HUES6 (cell line): Measurements from ENCODE around the gene BIRC7.

Source experiments
- H3K27ac ChIP-seq: 2 replicates; pipeline ENCODE4 v1.7.0; 2013; ENCODE audit warnings: low read depth, mild to moderate bottlenecking, low read length, inconsistent platforms
- H3K27me3 ChIP-seq: 2 replicates; pipeline ENCODE4 v1.6.1; 2013; ENCODE audit warnings: low read length; ENCODE audit not compliant: control insufficient read depth, insufficient read depth
- H3K36me3 ChIP-seq: 2 replicates; pipeline ENCODE4 v1.6.1; 2013; ENCODE audit warnings: low read length; ENCODE audit not compliant: control insufficient read depth, insufficient read depth
- H3K4me1 ChIP-seq: 2 replicates; pipeline ENCODE4 v1.6.1; 2013; ENCODE audit warnings: low read length; ENCODE audit not compliant: control insufficient read depth, insufficient read depth
- H3K4me3 ChIP-seq: 2 replicates; pipeline ENCODE4 v1.5.1; 2013; ENCODE audit warnings: low read depth, low read length
- H3K9ac ChIP-seq: one replicate; pipeline ENCODE4 v1.6.1; 2013; ENCODE audit warnings: mild to moderate bottlenecking, low read length
- H3K9me3 ChIP-seq: 2 replicates; pipeline ENCODE4 v1.6.1; 2013; ENCODE audit warnings: low read depth, low read length; ENCODE audit not compliant: control insufficient read depth, insufficient read depth

The BIRC7 gene

GRCh38 chr20:63276956-63277355 is 41.3 kb downstream of the BIRC7 start:
- H3K27ac ChIP-seq = no peak overlapping the region
- no peaks in the 10 kb centered on the region for H3K27me3 ChIP-seq
- no peaks in the 10 kb centered on the region for H3K9me3 ChIP-seq
- H3K36me3 ChIP-seq = peaks cover 69% of the 10 kb centered on the region
- H3K9ac ChIP-seq = no peak overlapping the region
- H3K4me3 ChIP-seq = no peak overlapping the region
- 0 out of 2 replicates have a peak, but pooled peaks cover 9% of the 10 kb centered on the region for H3K4me1 ChIP-seq

GRCh38 chr20:63277466-63278272 is 42.0 kb downstream of the BIRC7 start:
- Histone ChIP-seq H3K9ac (no peak overlapping the region), H3K27me3 (no peaks in the 10 kb centered on the region)

GRCh38 chr20:63278661-63279060 is 43.0 kb downstream of the BIRC7 start:
- H3K36me3 ChIP-seq = peaks cover 86% of the 10 kb centered on the region
- H3K27ac ChIP-seq = no peak overlapping the region
- H3K27me3 ChIP-seq = no peaks in the 10 kb centered on the region
- 0 out of 2 replicates have a peak, but pooled peaks cover 6% of the 10 kb centered on the region for H3K4me1 ChIP-seq
- no peaks in the 10 kb centered on the region for H3K9me3 ChIP-seq
- H3K9ac ChIP-seq = no peak overlapping the region
- H3K4me3 ChIP-seq = no peak overlapping the region

More at GRCh38 chr20:63277466-63278272, 42.0 kb downstream of the BIRC7 start:
- no peaks in the 10 kb centered on the region for H3K9me3 ChIP-seq
- H3K4me1 ChIP-seq = 0 out of 2 replicates have a peak, but pooled peaks cover 9% of the 10 kb centered on the region
- no peak overlapping the region for H3K4me3 ChIP-seq
- H3K27ac ChIP-seq = no peak overlapping the region
- peaks cover 76% of the 10 kb centered on the region for H3K36me3 ChIP-seq

- Histone ChIP-seq H3K9me3 (no peaks in the 10 kb centered on the region), H3K36me3 (peaks cover 99% of the 10 kb centered on the region), H3K27me3 (no peaks in the 10 kb centered on the region), H3K27ac (no peak overlapping the region), H3K4me3 (no peak overlapping the region), H3K4me1 (no peaks in the 10 kb centered on the region), H3K9ac (no peak overlapping the region)
Measured at GRCh38 chr20:63279931-63280330, 44.2 kb downstream of the BIRC7 start.

GRCh38 chr20:63280371-63280770 is 44.7 kb downstream of the BIRC7 start:
- Histone ChIP-seq H3K9ac (no peak overlapping the region), H3K27me3 (no peaks in the 10 kb centered on the region), H3K27ac (no peak overlapping the region), H3K4me1 (no peaks in the 10 kb centered on the region), H3K36me3 (peaks cover 99% of the 10 kb centered on the region), H3K4me3 (no peak overlapping the region), H3K9me3 (no peaks in the 10 kb centered on the region)

GRCh38 chr20:63280929-63281545 is 45.3 kb downstream of the BIRC7 start:
- Histone ChIP-seq H3K9ac (no peak overlapping the region), H3K4me3 (no peak overlapping the region), H3K36me3 (peaks cover 99% of the 10 kb centered on the region), H3K27ac (no peak overlapping the region), H3K9me3 (no peaks in the 10 kb centered on the region), H3K4me1 (no peaks in the 10 kb centered on the region), H3K27me3 (no peaks in the 10 kb centered on the region)

GRCh38 chr20:63281742-63282665 is 46.3 kb downstream of the BIRC7 start:
- Histone ChIP-seq H3K36me3 (peaks cover 96% of the 10 kb centered on the region), H3K4me1 (no peaks in the 10 kb centered on the region), H3K27ac (no peak overlapping the region)

GRCh38 chr20:63282946-63283345 is 47.2 kb downstream of the BIRC7 start:
- Histone ChIP-seq H3K4me1 (no peaks in the 10 kb centered on the region), H3K9ac (peak overlapping the region; percentile 39), H3K27me3 (no peaks in the 10 kb centered on the region), H3K36me3 (peaks cover 96% of the 10 kb centered on the region), H3K27ac (no peak overlapping the region), H3K4me3 (no peak overlapping the region), H3K9me3 (no peaks in the 10 kb centered on the region)

More at GRCh38 chr20:63281742-63282665, 46.3 kb downstream of the BIRC7 start:
- Histone ChIP-seq H3K9me3 (no peaks in the 10 kb centered on the region), H3K4me3 (no peak overlapping the region), H3K27me3 (no peaks in the 10 kb centered on the region), H3K9ac (no peak overlapping the region)

GRCh38 chr20:63283397-63284082 is 47.8 kb downstream of the BIRC7 start:
- Histone ChIP-seq H3K9ac (no peak overlapping the region), H3K4me3 (no peak overlapping the region), H3K27ac (no peak overlapping the region), H3K27me3 (no peaks in the 10 kb centered on the region), H3K36me3 (peaks cover 96% of the 10 kb centered on the region), H3K4me1 (no peaks in the 10 kb centered on the region), H3K9me3 (no peaks in the 10 kb centered on the region)

- H3K9me3 ChIP-seq = no peaks in the 10 kb centered on the region
- H3K4me1 ChIP-seq = no peaks in the 10 kb centered on the region
- H3K4me3 ChIP-seq = no peak overlapping the region
- H3K36me3 ChIP-seq = peaks cover 96% of the 10 kb centered on the region
- no peak overlapping the region for H3K27ac ChIP-seq
- H3K9ac ChIP-seq = no peak overlapping the region
- no peaks in the 10 kb centered on the region for H3K27me3 ChIP-seq
Measured at GRCh38 chr20:63284083-63284440, 48.4 kb downstream of the BIRC7 start.
